Measurements from ENCODE around the gene PTK6.
"Not testable (repeated sequence)": the region's sequence is repeated elsewhere in the genome, so short reads cannot be mapped to it uniquely, and the experiment has no call there.

PTK6 gene

GRCh38 chr20:63520504-63520933 is 16.7 kb downstream of the PTK6 start, which contains the start of gene PPDPF:
PPDPF (plus strand) TSS chr20:63520765; CDS start chr20:63521309, 544 bp downstream.
- Histone ChIP-seq H3K36me3 (ENCODE audit: control insufficient read depth, insufficient read depth, low read length) (peaks cover 13% of the 10 kb centered on the region), H3K4me3 (replicated peaks; ENCODE audit: low read depth, low read length) (peak within 1 kb of the TSS; percentile 90), H3K27me3 (replicated peaks; ENCODE audit: control insufficient read depth, insufficient read depth, low read length) (no peaks in the 10 kb centered on the region)
- DNase-seq (ENCODE audit: extremely low read depth, insufficient read length), result peak; percentile 87
- TF ChIP-seq, protein P1, sequence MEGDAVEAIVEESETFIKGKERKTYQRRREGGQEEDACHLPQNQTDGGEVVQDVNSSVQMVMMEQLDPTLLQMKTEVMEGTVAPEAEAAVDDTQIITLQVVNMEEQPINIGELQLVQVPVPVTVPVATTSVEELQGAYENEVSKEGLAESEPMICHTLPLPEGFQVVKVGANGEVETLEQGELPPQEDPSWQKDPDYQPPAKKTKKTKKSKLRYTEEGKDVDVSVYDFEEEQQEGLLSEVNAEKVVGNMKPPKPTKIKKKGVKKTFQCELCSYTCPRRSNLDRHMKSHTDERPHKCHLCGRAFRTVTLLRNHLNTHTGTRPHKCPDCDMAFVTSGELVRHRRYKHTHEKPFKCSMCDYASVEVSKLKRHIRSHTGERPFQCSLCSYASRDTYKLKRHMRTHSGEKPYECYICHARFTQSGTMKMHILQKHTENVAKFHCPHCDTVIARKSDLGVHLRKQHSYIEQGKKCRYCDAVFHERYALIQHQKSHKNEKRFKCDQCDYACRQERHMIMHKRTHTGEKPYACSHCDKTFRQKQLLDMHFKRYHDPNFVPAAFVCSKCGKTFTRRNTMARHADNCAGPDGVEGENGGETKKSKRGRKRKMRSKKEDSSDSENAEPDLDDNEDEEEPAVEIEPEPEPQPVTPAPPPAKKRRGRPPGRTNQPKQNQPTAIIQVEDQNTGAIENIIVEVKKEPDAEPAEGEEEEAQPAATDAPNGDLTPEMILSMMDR (IDR thresholded peaks at IDR 0.05; ENCODE audit: insufficient read depth, low read length, poor library complexity, severe bottlenecking), result no peak

GRCh38 chr20:63519668-63520503 is 17.3 kb downstream of the PTK6 start:
- Histone ChIP-seq H3K36me3 (ENCODE audit: control insufficient read depth, insufficient read depth, low read length) (peaks cover 13% of the 10 kb centered on the region), H3K4me3 (replicated peaks; ENCODE audit: low read depth, low read length) (peak overlapping the region; percentile 90), H3K27me3 (replicated peaks; ENCODE audit: control insufficient read depth, insufficient read depth, low read length) (no peaks in the 10 kb centered on the region)
- peak; percentile 77 for DNase-seq (ENCODE audit: extremely low read depth, insufficient read length)
- TF ChIP-seq, protein P1 (IDR thresholded peaks at IDR 0.05; ENCODE audit: insufficient read depth, low read length, poor library complexity, severe bottlenecking), result no peak

- Histone ChIP-seq H3K36me3 (ENCODE audit: control insufficient read depth, insufficient read depth, low read length) (peaks cover 13% of the 10 kb centered on the region), H3K4me3 (replicated peaks; ENCODE audit: low read depth, low read length) (peak overlapping the region; percentile 90), H3K27me3 (replicated peaks; ENCODE audit: control insufficient read depth, insufficient read depth, low read length) (no peaks in the 10 kb centered on the region)
- TF ChIP-seq, protein P1 (IDR thresholded peaks at IDR 0.05; ENCODE audit: insufficient read depth, low read length, poor library complexity, severe bottlenecking), result no peak
- DNase-seq (ENCODE audit: extremely low read depth, insufficient read length), result peak; percentile 14
Observed at GRCh38 chr20:63518946-63519667, 18.1 kb downstream of the PTK6 start.

- no peaks in the 10 kb centered on the region for H3K27me3 ChIP-seq (replicated peaks; ENCODE audit: control insufficient read depth, insufficient read depth, low read length)
- TF ChIP-seq, protein P1 (IDR thresholded peaks at IDR 0.05; ENCODE audit: insufficient read depth, low read length, poor library complexity, severe bottlenecking), result no peak
Observed at GRCh38 chr20:63518351-63518861, 18.8 kb downstream of the PTK6 start.

DNA sequence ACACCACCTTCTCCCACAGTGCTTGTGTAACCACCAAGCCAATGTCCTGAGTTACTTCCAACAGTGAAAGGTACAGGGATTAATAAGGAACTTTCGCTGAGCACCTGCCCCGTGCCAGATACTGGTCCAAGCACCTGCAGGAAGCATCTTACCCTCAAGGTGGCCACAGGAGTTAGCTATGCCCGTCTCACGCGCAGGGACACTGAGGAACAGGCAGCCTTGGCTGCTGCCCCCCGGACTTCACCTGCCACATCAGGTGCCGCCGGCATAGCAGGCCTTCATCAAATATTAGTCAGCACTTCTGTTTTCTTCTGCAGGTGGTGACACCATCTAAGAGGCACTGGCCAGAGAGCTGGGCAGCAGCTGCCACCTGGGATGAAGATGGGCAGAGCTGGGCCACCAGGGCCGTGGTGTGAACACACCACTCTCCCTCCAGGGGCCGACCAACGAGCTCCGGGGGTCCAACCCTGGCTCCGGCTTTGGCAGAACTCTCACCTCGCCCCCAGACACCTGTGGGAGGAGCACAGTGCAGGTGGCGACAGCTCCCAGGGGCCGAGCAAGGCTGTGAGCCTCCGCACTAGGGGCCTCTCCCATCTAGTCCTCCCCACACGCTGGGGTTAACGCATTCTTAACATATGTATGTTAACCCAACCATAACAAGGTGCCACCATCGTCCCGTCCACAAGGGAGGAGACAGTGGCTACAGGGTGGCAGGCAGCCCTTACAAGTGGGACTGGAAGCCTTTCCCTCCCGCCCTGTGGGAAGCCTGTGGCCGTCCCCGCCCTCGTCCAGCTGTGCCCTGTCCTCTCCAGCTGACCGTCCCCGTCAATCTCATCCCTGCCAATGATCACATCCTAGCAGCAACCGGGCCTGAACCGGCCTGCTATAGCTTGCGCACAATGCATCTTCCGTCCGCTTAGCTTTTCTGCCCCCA is 19.5 kb downstream of the PTK6 start:
- TF ChIP-seq, protein P1 (IDR thresholded peaks at IDR 0.05; ENCODE audit: insufficient read depth, low read length, poor library complexity, severe bottlenecking), result no peak
- H3K27me3 ChIP-seq (replicated peaks; ENCODE audit: control insufficient read depth, insufficient read depth, low read length), result no peaks in the 10 kb centered on the region
- peaks cover 5% of the 10 kb centered on the region for H3K36me3 ChIP-seq (ENCODE audit: control insufficient read depth, insufficient read depth, low read length)
- no peak overlapping the region for H3K4me3 ChIP-seq (replicated peaks; ENCODE audit: low read depth, low read length)
- DNase-seq (ENCODE audit: extremely low read depth, insufficient read length), result peak; percentile 6

More at GRCh38 chr20:63518351-63518861, 18.8 kb downstream of the PTK6 start:
- H3K36me3 ChIP-seq (ENCODE audit: control insufficient read depth, insufficient read depth, low read length), result peaks cover 11% of the 10 kb centered on the region
- DNase-seq (ENCODE audit: extremely low read depth, insufficient read length), result peak; percentile 10
- no peak overlapping the region for H3K4me3 ChIP-seq (replicated peaks; ENCODE audit: low read depth, low read length)

- DNase-seq (ENCODE audit: extremely low read depth, insufficient read length); H3K27me3 ChIP-seq (replicated peaks; ENCODE audit: control insufficient read depth, insufficient read depth, low read length); H3K36me3 ChIP-seq (ENCODE audit: control insufficient read depth, insufficient read depth, low read length); H3K4me3 ChIP-seq (replicated peaks; ENCODE audit: low read depth, low read length): not testable (repeated sequence)
Observed at GRCh38 chr20:63514520-63514919, 22.7 kb downstream of the PTK6 start.

Data from GM06990 (cell line).